GM10248 (cell line): ENCODE data around the gene GRPEL2.

Experiments used
- CTCF ChIA-PET: fragments of 300-600 bp; sonication (Branson Sonifier 250); formaldehyde crosslinking; extraction: SDS; loops from one replicate; lab custom pipeline; 2021; ENCODE audit warnings: antibody characterized with exemption; lab: Yijun Ruan, JAX
- POLR2A ChIA-PET: fragments of 350-650 bp; sonication (Branson Sonifier 250); formaldehyde crosslinking; extraction: SDS; loops from one replicate; lab custom pipeline; 2020; ENCODE audit warnings: antibody characterized with exemption; lab: Yijun Ruan, JAX
- DNase-seq: peaks from one replicate; pipeline ENCODE4 v3.0.0; 2012; ENCODE audit errors: extremely low spot score
- TF ChIP-seq, protein P1 (sequence below): IDR thresholded peaks from 2 replicates; pipeline ENCODE4 v1.5.1; 2012; ENCODE audit warnings: mild to moderate bottlenecking, low read depth; ENCODE audit errors: extremely low read depth, missing control alignments, control extremely low read depth

Gene GRPEL2

DNA sequence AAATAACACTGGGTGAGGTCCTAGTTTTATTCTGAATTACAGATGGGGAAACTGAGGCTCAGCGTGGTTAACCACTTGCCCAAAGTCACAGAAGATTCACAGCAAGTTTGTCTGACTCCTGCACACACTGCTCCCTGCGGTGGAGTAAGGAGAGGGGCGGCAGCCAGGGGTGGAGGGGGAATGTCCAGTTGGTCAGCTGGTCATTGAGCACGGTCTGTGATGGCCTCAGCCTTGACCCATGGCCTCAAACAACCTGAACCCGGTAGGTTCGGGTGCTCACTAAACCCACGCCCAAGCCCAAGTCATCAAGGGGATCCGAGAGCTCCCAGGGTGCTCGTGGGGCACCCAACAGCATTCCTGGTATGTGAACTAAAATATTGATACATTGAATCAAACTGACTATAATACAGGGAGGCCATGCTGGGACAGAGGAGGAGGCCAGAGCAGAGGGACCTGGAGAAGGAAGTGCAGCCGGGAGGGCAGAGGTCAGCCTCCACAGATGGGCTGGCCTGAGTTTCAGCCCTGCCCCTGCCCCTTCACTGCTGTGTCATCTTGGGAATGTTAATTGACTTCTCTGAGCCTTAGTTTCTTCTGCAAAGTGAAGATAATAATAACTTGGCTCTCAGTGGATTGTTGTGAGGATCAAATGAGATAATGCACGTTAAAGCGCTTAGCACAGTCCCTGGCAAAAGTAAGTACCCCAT lies 37.4 kb downstream of the GRPEL2 start:
- DNase-seq: no peak
- ChIA-PET POLR2A (no interaction called here), CTCF (interaction anchor here (0.7 to 6.4 kb wide), 30 partner anchors 8 to 236 kb away, joined by 3 to 81 read pairs (median 5); partner anchors contain the start of gene GRPEL2)
- TF ChIP-seq, protein P1, sequence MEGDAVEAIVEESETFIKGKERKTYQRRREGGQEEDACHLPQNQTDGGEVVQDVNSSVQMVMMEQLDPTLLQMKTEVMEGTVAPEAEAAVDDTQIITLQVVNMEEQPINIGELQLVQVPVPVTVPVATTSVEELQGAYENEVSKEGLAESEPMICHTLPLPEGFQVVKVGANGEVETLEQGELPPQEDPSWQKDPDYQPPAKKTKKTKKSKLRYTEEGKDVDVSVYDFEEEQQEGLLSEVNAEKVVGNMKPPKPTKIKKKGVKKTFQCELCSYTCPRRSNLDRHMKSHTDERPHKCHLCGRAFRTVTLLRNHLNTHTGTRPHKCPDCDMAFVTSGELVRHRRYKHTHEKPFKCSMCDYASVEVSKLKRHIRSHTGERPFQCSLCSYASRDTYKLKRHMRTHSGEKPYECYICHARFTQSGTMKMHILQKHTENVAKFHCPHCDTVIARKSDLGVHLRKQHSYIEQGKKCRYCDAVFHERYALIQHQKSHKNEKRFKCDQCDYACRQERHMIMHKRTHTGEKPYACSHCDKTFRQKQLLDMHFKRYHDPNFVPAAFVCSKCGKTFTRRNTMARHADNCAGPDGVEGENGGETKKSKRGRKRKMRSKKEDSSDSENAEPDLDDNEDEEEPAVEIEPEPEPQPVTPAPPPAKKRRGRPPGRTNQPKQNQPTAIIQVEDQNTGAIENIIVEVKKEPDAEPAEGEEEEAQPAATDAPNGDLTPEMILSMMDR: no peak

DNA sequence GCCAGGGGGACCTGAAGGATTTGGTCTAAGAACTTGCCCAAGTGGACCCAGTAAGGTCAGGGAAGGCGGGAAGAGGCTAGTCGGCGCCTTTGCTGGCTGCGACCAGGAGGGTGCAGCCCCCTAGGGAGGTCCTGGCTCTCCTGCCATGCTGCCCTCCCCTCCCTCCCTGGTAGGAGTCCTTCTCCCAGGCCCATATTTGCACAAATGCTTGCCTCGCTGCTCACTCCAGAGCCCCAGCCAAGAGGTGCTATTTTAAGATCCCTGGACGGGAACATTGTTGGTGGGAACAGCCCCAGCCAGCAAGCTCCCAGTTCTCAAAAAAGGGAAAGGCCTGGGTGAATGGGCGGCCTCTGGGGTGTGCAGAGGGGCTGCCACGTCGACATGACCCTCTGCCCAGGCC lies 38.1 kb downstream of the GRPEL2 start:
- DNase-seq: no peak
- TF ChIP-seq, protein P1: no peak
- POLR2A ChIA-PET: no interaction called here
- CTCF ChIA-PET: interaction anchor here (1.4 to 6.4 kb wide), 6 partner anchors 9 to 235 kb away, joined by 4 to 81 read pairs (median 8); no protein-coding TSS in a partner anchor

DNA sequence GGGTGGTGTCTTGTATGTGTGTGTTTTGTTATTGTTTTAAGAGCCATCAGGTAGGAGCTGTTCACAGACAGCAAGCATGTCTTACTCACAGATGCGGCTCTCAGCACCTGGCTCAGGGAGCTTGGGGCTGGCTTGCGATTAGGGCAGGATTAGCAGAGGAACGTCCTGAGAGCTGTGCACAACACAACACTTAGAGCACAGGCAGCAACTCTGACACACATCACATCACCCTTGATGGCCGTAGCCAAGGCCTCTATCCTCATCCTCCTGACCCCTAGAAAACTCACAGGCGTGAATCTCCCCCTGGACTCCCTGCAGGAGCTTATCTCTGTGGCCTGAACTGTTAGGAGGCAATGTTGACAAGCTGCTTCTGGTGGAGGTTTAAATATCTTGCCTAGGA lies 40.9 kb downstream of the GRPEL2 start:
- ChIA-PET CTCF (interaction anchor here (1.0 to 3.9 kb wide), 8 partner anchors 13 to 179 kb away, joined by 3 to 19 read pairs (median 4); no protein-coding TSS in a partner anchor), POLR2A (no interaction called here)
- DNase-seq: no peak
- TF ChIP-seq, protein P1: no peak

DNA sequence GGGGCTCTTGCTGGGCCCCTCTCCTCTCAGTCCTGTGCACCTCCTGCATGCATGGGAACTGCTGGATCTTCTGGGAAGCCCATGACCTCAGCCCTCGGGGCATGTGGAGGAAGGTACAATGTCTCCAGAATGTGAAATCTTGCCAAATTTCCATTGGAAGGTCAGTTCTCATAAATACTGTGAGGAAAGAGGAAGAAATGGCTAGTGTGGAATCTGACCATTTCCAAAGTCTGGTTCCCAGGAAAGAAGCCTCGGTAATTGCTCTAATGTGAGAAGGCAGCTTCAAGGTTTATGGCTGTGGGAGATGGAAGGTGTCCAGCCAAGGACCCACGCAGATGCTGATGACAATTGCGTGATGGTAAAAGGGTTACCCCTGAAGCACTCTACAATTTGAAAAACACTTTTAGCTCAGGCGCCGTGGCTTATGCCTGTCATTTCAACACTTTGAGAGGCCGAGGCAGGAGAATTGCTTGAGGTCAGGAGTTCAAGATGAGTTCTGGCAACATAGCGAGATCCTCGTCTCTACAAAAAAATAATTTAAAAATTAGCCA lies 41.9 kb downstream of the GRPEL2 start:
- POLR2A ChIA-PET: no interaction called here
- TF ChIP-seq, protein P1: no peak
- DNase-seq: no peak
- CTCF ChIA-PET: interaction anchor here (0.6 to 3.9 kb wide), 11 partner anchors 12 to 232 kb away, joined by 3 to 19 read pairs (median 5); no protein-coding TSS in a partner anchor

DNA sequence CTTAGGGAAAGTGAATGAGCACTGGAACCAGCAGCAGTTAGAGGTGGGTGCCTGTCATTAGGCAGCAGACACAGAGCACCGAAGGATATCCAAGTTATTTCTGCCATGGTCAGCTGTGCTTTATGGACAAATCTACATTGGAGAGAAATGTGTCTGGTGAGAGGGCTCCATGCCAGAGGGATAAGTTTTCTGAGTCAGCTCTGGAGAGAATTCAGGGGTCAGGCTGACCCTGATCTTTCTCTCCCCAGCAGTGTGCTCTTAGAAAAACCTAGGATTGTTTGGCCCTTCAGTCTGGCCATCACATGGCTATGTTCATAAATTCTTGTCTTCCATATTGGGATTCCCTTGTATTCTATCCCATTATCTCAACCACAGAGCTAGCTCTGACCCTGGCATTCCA lies 42.7 kb downstream of the GRPEL2 start:
- ChIA-PET CTCF (interaction anchor here (0.6 to 3.9 kb wide), 6 partner anchors 13 to 231 kb away, joined by 3 to 19 read pairs (median 4); no protein-coding TSS in a partner anchor), POLR2A (no interaction called here)
- no peak for DNase-seq
- TF ChIP-seq, protein P1: no peak

DNA sequence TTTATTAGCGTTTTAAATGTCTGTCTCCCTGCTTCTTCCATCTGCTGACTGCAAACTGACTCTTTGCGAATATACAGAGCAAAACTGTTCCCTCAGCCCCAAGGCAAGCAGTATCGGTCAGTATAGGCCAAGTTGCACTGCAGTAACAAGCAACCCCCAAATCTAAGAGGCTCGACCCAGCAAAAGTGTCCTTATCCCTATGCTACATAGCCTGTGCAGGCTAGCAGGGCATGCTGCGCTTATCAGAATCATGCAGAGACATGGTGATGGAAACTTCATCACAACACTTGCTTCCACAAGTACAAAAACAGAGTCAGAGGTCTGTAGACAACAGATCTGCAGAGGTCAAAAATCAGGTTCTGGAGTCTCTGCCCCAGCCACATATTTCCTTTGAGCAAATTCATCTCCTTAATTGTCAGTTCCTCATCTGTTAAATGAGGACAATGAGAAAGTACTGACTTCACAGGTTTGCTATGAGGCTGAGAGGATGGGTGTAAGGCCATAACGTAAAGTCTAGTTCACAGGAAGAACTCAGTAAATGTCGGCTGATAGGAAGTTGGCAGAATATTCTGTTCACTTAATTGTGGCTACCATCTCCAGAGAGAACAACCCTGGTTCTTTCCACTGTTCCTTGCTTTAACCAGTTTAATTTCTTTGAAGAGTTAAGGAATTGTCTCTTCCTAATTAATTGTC lies 43.3 kb downstream of the GRPEL2 start:
- no peak for DNase-seq
- ChIA-PET CTCF (interaction anchor here (1.1 to 3.6 kb wide), 5 partner anchors 13 to 230 kb away, joined by 3 to 16 read pairs (median 4); no protein-coding TSS in a partner anchor), POLR2A (no interaction called here)
- TF ChIP-seq, protein P1: no peak
